HG02981 (cell line): ENCODE data around the gene L3MBTL3.
"Not testable (repeated sequence)": the region's sequence is repeated elsewhere in the genome, so short reads cannot be mapped to it uniquely, and the experiment has no call there.

Experiments used
- ATAC-seq: cut with Tn5 transposase; IDR thresholded peaks from one replicate; pipeline ENCODE4 v1.9.1; 2021; ENCODE audit warnings: mild to moderate bottlenecking, moderate library complexity; ENCODE audit not compliant: unreplicated experiment

Gene L3MBTL3

DNA sequence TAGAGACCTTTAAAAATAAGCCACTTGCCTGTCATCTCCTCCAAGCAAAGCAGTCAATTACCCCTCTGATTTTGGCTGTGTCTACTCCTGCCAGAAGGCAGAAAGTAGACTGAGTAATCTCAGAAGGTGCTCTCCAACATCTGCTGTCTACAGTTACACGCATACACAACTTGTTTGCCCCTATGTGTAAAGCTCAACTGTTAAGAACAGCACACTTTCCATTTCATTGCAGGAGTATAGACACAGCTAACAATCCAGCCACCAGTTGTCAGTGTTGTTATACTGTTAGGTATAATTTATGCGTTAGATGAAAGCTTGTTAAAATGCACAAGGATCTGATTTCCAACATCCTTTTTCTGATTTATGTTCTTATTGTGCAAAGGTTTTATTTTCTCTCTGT is 116.2 kb downstream of the L3MBTL3 start:
- no peak for ATAC-seq

GRCh38 chr6:130136798-130137197 is 118.4 kb downstream of the L3MBTL3 start:
- no peak for ATAC-seq

- peak; percentile 51 for ATAC-seq
Measured at GRCh38 chr6:130138116-130138908, 119.9 kb downstream of the L3MBTL3 start.

- peak; percentile 29 for ATAC-seq
Measured at GRCh38 chr6:130138909-130139242, 120.5 kb downstream of the L3MBTL3 start.

DNA sequence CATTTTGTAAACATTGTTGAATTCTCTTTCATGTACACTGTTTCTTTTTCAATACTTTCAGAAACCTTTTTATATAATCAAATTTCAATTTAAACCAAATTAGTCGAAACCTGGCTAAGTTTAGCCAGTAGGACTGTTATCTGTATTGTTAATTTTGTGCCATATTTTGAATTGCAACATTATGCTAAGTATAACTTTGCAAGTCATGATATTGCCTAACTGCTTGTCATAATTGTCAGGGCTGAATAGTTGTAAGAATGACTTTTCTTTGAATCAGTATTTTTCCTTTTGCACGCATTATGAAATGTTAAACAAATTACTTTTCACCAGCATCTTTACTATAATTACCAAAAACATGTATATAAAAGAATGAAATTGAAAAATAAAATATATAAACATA is 121.7 kb downstream of the L3MBTL3 start:
- no peak for ATAC-seq

- no peak for ATAC-seq
Measured at GRCh38 chr6:130143709-130144108, 125.3 kb downstream of the L3MBTL3 start.

DNA sequence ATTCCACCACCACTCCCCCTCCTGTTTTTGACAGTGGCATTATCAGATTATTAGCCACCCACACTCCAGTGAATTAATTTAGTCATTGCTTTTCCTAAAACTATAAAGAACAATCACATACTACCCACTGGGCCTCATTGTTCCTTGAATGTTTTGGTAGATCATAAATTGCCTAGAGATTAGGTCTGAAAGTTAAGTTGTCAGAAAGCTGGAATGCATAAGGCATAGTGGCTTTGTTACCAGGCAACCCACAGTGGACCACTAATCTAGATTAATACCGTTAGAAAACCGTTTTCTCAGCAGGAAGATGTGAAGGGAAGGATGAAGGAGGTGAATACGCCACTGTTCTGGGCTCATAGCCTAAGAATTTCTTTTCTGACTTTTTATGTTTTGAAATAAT is 128.7 kb downstream of the L3MBTL3 start:
- no peak for ATAC-seq

DNA sequence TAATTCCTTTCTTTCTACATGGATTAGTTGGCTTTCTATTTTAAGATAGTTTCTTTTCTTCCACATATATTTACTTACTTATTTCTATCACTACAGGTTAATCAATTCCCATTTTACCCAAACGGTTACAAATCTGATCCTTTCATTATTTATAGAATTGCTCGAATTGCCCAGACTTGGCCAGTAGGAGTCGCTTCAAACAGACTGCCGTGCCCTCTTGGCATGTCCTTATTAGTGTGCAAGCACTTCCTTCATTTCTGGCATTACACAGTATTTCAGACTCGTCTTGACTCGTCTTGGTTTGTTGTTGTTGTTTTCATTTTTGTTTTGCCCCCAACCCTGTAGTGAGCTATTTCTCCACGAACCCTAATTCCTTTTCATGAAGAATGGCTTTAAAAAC is 129.8 kb downstream of the L3MBTL3 start:
- ATAC-seq = no peak

DNA sequence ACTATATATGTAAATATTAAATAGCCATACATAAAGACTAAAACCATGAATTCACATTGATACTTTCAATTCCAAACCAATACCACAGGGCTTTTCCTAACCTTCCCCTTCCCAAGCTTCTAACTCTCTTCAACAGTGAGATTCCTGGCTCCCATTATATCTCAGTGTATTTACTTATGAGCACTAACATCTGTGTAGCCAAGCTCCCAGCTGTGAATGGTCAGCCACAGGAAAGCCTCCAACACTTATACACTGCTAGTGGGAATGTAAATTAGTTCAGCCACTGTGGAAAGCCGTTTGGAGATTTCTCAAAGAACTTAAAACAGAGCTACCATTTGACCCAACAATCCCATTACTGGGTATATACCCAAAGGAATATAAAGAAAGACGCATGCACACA is 130.6 kb downstream of the L3MBTL3 start:
- not testable (repeated sequence) for ATAC-seq

- no peak for ATAC-seq
Measured at GRCh38 chr6:130150906-130151305, 132.5 kb downstream of the L3MBTL3 start.

GRCh38 chr6:130152908-130153510 is 134.6 kb downstream of the L3MBTL3 start:
- ATAC-seq = no peak

GRCh38 chr6:130156908-130157307 is 138.5 kb downstream of the L3MBTL3 start:
- ATAC-seq = no peak

GRCh38 chr6:130158056-130158455 is 139.7 kb downstream of the L3MBTL3 start:
- no peak for ATAC-seq

DNA sequence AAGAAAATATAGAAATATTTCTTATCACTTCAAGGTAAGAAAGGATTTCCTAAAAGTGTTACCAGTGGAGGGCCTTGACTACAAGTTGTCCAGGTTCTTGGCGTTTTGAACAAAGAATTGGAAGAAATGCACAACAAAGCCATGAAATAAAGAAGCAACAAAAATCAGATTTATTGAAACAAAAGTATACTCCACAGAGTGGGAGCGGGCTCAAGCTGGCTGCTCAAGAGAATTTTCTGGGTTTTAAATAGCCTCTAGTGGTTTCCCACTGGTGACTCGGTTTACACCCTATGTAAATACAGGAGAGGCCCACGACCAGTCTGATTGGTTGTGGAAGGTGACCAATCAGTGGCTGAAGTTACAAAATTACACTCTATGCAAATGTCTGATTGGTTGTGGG is 140.2 kb downstream of the L3MBTL3 start:
- ATAC-seq = no peak

DNA sequence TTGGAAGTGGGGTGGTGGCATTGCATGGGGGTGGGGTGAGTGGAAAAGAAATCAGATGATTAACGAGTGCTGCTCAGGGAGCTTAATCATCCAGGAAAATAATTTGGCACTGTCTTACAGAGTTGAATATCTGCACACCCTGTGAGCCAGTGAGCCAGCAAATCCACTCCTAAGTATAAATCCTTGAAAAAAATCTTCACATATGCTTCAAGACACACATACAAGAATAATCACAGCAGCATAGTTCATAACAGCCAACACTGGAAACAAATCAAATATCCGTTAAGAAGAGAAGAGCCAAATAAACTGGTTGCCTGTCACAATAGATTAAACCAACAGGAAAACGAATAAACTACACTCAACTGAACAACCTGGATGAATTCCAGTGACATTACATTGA is 141.6 kb downstream of the L3MBTL3 start:
- ATAC-seq = no peak

- ATAC-seq = no peak
Measured at GRCh38 chr6:130161683-130162404, 143.5 kb downstream of the L3MBTL3 start.

DNA sequence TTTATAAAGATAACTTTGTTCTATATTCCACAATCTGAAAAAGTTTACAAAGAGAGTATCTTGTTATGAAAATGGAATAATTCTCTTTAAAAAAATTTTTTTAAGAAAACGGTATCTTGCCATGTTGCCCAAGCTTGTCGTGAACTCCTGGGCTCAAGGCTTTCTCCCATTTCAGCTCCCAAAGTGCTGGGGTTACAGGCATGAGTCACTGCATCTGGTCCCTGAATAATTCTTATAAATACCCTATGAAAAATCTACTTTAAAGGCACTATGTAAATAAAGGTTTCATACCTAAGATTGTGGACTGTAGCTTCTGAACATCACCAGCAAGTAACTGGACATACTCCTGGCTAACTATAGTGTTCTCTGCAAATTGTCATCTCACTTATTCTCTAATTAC is 144.0 kb downstream of the L3MBTL3 start:
- ATAC-seq = no peak

DNA sequence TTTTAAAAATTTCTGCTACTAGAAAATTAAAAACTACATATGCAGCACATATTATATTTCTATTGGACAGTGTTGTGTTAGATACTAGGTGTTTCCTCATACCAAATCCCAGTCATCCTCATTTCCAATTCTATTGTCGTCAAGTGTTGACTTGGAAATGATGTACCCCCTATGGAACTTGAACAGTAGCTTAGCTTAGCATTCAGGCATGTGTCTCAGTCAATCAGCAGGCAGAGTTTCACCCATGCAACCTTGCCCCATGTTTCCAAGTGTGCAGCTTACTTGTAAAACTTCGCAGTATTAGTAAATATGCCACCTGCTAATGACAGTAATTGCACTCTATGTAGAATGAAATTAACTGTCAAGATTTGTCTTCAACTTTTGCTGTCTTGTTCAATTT is 144.9 kb downstream of the L3MBTL3 start:
- ATAC-seq = no peak

- no peak for ATAC-seq
Measured at GRCh38 chr6:130164251-130164650, 145.9 kb downstream of the L3MBTL3 start.

DNA sequence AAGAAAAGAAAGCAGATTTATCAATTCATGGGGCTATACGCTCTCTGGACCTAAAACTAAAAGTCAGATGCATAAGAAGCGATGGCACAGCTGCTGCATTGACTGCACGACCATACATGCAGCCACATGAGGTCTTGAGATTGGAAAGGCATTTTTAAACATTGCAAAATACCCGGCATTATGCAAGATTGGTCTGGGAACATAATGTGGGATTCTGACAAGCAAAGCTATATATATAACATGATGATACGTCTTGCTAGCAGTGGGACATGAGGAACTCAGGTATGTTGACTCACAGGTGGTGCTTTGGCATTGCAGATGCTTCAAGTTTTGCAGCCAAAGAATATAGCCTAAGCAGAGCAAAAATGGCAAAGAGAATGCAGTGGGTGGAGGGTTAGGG is 149.3 kb downstream of the L3MBTL3 start:
- ATAC-seq = no peak

GRCh38 chr6:130170160-130170559 is 151.8 kb downstream of the L3MBTL3 start:
- not testable (repeated sequence) for ATAC-seq

DNA sequence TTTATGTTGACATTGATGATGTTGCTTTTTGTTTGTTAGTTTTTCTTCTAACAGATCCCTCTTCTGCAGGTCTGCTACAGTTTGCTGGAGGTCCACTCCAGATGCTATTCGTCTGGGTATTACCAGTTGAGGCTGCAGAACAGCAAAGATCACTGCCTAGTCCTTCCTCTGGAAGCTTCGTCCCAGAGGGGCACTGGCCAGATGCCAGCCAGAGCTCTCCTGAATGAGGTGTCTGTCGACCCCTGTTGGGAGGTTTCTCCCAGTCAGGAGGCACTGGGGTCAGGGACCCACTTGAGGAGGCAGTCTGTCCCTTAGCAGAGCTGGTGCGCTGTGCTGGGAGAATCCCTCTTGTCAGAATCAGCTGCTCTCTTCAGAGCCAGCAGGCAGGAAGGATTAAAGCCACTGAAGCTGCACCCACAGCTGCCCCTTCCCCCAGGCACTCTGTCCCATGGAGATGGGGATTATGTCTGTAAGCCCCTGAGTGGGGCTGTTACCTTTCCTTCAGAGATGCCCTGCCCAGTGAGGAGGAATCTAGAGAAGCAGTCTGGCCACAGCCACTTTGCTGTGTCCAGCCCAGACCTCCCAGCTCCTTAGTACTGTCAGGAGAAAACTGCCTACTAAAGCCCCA is 155.1 kb downstream of the L3MBTL3 start:
- ATAC-seq = not testable (repeated sequence)
